GM12891 (cell line): Measurements from ENCODE around the gene IFI16.

Source experiments
- POLR2A ChIP-seq: IDR thresholded peaks from 2 replicates; pipeline ENCODE4 v1.6.1; 2011; ENCODE audit warnings: low read depth, low read length, control low read depth
- POLR2AphosphoS5 ChIP-seq: IDR thresholded peaks from 2 replicates; pipeline ENCODE4 v1.6.1; 2011; ENCODE audit warnings: low read depth, low read length, control low read depth
- SPI1 ChIP-seq: IDR thresholded peaks from 2 replicates; pipeline ENCODE4 v1.6.1; 2011; ENCODE audit warnings: low read depth, low read length, control low read depth

DNA sequence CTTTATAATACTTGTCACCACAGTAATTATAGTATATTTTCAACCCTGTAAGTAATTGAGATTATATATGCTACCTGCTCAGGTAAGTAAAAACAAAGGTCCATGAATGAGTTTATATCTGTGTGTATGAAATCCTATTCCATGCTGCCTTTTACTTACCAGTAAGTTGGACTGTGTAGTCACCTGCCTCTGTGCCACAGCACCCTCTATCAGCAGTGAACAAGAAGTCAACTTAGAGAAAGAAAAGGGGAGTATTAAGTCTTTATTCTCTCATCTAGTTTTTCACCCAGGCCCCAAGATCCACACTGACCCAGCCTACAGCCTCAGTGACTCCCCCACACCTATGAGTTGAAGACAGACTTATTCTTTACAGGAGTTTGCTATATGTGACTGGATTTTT lies 36.9 kb upstream of the IFI16 start:
- TF ChIP-seq SPI1 (no peak), POLR2AphosphoS5 (no peak), POLR2A (no peak)
